Fibroblast of skin of left quadriceps (primary cell): ENCODE measurements around the gene FGB.
A peak's percentile ranks its signal among the peaks of the same experiment; 100 is the strongest.

Experiments used
- DNase-seq, 2 experiments: peaks; one replicate each; pipeline ENCODE4 v3.0.0-alpha.2; 2013; ENCODE audit warnings: low read depth in 2 of 2

FGB gene

DNA sequence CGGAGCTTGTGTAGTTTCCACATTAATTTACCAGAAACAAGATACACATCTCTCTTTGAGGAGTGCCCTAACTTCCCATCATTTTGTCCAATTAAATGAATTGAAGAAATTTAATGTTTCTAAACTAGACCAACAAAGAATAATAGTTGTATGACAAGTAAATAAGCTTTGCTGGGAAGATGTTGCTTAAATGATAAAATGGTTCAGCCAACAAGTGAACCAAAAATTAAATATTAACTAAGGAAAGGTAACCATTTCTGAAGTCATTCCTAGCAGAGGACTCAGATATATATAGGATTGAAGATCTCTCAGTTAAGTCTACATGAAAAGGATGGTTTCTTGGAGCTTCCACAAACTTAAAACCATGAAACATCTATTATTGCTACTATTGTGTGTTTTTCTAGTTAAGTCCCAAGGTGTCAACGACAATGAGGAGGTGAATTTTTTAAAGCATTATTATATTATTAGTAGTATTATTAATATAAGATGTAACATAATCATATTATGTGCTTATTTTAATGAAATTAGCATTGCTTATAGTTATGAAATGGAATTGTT is at the start of gene FGB:
TSS of gene FGB (plus strand) at position 315 of the 558 bp plus-strand sequence. CDS start at position 323, 8 bp downstream.
- no peak for DNase-seq

DNA sequence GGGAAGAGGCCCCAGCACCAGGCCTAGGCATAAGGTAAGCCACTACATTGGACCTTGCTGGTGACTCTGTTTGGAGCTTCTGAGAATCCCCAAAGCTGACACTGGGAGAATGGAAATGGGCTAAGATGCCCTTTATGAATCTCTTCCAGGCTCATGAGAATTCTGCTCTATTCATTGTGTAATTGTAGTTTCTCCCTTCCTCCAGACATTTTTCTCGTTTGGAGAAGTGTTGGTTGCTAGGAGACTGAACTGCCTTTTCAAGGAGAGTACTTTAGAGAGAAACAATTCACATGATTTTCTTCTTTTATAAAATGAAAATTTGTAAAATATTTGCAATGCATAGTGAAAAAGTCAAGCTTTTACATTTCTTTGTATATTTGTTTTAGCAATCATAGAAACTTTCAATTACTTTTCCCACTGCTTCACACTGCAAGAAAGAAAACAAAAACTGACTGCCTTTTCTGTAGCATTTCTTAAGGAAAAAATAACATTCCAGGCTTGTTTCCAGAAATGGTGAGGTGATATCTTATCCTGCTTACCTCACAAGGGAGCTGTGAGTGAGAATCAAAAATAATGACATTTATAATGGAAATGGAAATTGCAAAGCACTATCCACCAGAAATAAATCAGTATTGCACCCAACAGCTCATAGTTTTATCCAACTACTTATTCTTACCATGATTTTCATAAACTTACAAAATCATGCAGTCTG is 46.3 kb upstream of the FGB start:
- DNase-seq: no peak

GRCh38 chr4:154517591-154517990 is 45.2 kb upstream of the FGB start:
- no peak for DNase-seq

DNA sequence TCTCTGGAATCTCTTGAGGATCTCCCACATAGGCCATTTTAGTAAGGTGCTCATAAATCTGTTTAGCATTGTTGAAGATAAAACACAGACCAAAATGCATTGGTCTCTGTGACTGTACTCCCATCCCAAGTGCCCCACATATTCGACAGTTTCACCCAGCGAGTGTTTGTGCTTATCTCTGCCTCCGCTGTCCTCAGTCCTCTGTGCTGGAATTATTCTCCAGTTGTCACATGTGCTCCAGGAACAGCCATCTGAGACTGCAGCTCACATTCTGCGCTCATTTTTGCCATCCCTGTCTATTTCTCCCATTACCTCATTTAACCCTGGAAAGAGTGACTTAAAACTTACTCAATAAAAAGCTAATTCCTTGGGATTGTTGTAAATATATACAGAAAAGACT is 43.6 kb upstream of the FGB start:
- DNase-seq: no peak

- DNase-seq: no peak
Observed at GRCh38 chr4:154521607-154522006, 41.2 kb upstream of the FGB start.

- no peak for DNase-seq
Observed at GRCh38 chr4:154526151-154526550, 36.7 kb upstream of the FGB start.

- no peak for DNase-seq
Observed at GRCh38 chr4:154527308-154527707, 35.5 kb upstream of the FGB start.

DNA sequence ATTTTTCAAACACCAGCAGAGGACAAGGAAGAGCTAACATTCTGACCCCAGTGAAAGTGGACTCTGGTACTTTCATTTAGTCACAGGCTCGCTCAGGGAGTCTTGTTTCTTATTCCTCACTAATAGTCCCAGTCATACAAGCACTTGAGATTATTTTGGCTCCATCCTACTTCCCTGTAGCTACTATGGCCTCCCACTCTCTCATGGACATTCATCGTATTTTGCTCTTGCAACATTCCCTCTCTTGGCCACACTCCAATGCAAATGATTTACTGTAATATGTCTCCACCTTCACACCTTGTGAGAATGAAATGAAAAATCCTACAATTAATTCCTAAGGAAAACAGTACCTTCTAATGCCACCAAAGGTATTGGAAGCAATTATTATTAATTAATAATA is 33.9 kb upstream of the FGB start:
- no peak for DNase-seq

DNA sequence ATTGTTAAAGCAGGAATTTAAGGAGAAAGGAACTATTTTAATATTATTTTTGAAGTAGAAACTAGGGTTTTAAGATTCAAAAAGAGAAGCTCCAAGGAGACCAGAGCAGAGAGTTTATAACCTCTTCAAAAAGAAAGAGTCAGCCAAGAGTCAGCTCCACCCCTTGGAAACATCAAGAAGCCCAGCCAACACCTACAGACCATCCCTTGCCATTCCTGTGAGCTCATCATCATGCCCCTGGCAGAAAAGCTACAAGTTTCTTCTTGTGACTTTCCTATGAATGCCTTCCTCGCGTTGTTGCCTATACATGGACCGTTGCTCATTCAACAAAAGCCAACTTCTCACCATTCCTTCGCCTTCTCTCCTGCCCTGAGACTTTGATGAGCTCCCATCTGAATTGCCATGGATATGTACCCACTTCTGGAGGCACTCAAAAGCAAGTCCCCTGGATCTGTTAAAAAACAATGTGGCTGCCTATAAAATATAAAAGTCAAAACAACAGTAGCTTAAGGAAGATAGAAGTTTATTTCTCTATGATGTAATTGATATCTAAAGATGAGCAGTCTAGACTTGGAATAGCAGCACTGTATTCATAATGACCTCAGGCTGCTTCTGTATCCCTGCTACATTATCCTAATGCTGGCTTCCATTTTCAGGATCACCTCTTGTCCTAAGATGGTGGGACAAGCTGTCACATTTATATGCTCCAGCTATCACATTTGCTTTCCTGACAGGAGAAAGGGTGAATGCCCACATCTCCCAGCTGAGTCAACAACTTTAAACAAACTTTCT is 32.9 kb upstream of the FGB start:
- DNase-seq: no peak

GRCh38 chr4:154534296-154534695 is 28.5 kb upstream of the FGB start:
- no peak for DNase-seq

DNA sequence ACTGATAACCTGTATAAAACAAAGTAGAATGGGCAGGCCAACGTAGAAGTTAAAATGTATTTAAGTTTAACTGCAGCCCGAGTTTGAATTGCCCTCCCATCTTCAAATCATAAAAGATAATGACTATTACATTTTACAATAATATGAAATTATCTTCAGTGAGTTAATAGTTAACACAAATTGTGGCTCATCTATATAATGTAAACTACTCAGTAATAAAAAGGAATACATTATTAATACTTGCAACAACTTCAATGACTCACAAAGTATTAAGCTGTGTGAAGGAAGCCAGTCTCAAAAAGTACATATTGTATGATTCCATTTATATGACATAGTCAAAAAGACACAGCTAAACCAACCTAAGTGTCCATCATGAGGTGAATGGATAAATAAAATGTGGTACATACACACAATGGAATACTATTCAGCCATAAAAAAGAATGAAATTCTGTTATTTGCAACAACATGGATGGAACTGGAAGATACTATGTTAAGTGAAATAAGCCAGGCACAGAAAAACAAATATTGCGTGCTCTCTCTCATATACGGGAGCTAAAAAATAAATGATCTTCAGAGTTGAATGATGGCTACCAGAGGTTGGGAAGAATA is 20.4 kb upstream of the FGB start:
- DNase-seq: no peak

- DNase-seq: no peak
Observed at GRCh38 chr4:154545689-154546088, 17.1 kb upstream of the FGB start.

DNA sequence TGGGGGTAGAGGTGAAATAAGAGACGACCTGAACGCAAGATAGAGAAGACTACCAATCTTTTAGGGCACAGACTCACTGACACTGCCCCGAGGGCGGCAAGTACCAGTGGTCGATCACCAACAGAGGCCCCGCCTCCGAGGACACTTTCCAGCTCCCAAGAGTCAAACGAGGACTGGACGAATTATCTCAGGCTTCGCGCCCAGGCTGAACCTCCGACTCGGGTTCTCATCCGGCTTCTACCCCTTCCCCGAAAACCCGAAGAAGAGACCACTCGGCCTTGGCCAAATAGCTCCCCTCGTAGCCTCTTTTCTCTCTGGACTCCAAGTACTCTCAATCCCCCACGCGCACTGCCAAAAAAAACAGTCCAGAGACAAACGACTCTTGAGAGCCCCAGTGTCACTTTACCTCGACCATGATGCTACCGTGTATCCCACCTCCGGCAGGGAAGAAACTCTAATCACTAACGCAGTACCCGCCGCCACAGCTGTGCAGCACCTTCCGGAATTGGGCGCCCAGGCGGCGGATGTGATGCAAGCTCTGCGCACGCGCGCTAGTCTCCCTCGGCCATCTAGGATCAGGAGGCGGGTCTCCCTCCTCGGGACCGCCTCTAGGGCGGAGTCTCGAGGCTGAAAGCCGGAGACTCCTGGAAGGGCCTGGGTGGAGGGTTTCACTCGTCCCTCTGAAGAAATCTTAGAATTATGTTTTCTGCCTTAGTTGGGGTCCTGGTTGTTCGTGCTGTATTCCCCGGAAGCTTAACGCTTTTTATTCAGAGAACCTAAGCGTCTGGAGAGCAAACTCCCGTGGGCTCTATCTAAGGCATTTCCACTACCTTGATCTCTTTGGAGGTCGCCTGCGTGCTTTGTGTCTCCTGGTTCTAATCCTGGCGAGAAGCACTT is 12.7 kb upstream of the FGB start, which contains the start of gene PLRG1:
TSS of gene PLRG1 (minus strand) at position 507 of the 897 bp plus-strand sequence. CDS start at position 415, 92 bp downstream.
- DNase-seq: peak; percentile 87 to 89

GRCh38 chr4:154551872-154552686 is 10.7 kb upstream of the FGB start:
- peak; percentile 45 to 58 for DNase-seq

- DNase-seq: no peak
Observed at GRCh38 chr4:154559141-154559493, 3.7 kb upstream of the FGB start.

DNA sequence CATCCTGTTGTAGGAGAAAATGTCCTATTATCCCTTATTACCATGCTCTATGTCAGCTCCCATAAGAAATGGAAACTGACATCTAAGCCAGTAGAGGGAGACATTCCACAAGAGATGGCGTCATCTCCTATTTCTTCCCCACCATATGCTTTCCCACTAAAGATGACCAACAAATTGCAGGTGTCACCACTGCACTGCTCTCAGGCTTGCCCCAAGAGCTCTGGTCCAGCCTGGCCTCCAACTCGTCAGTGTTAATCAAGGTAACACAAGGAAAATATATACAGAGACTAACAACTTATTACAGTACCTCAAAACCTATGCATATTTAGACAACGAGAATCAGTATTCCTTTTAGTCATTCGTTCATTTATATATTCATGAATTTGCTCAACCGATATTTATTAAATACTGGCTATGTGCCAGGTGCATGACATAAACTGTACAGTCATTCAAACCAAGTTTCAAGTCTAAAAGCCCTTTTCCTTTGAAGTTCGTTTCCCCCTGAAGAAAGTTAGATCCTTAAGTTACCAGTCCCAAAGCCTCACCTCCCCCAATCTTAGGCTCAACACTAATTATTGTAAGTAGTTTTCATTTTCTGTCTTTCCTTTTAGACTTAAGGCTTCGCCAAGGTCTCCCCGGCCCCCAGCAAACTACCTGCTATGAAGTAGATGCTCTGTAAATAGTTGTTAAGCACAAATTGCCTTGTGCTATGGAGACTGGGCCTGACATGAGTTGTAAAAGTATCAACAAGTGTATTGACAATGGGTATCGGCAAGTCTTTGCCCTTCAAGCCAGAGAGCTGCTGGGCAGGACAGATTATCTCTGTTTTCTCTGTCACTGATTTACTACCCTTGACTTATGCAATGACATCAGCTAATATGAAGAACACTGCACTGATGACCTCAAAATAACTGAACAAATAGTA is 3.1 kb upstream of the FGB start:
- no peak for DNase-seq

DNA sequence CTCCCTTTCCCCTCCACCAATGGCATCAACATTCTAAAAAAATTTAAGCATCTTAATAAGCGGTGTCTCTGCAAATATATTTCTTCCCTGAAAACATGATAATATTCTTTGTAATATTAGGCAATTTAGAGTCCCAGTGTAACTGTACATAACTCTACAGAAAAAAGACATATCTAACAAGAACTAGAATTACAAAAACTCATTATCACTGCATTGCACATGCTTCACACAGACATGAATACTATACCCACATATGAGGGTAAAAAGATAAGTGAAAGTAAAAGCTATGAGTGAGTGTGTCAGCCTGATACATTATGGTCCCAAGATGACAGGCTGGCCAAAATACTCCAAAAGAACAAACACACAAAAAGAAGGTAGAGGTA is 2.4 kb upstream of the FGB start:
- DNase-seq: no peak

GRCh38 chr4:154560824-154561231 is 2.0 kb upstream of the FGB start:
- DNase-seq: peak in 1 of 2 experiments; percentile 12

DNA sequence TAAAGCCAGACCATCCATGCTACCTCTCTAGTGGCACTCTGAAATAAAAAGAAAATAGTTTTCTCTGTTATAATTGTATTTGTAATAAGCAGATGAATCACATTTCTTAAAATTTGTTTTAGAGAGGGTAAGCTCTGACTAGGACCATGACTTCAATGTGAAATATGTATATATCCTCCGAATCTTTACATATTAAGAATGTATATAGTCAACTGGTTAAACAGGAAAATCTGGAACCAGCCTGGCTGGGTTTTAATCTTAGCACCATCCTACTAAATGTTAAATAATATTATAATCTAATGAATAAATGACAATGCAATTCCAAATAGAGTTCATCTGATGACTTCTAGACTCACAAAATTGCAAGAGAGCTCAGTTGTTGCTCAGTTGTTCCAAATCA is 1.5 kb downstream of the FGB start:
- DNase-seq: no peak
